Astrocyte (in vitro differentiated cells and primary cell): ENCODE results near the gene SAAL1. TPM values are rescaled to one million over a fixed set of nuclear protein-coding genes. Genes with fewer than 3 reads are reported as not detected.

Experiments used
- DNase-seq: peaks from one replicate; pipeline ENCODE4 v3.0.0-alpha.2; 2010; ENCODE audit warnings: low read depth
- FAIRE-seq: peaks from 2 replicates; lab custom pipeline; 2011; peaks lifted over from hg19 to GRCh38; lab: Jason Lieb, UNC
- H2AFZ ChIP-seq: 2 replicates; pipeline ENCODE4 v1.6.0; 2012; ENCODE audit warnings: low read depth, low read length, inconsistent platforms
- H3K27ac ChIP-seq: 2 replicates; pipeline ENCODE4 v1.5.1; 2011; ENCODE audit warnings: low read depth, low read length, inconsistent platforms
- H3K27me3 ChIP-seq: 2 replicates; pipeline ENCODE4 v1.6.0; 2011; ENCODE audit warnings: low read length, inconsistent platforms; ENCODE audit not compliant: insufficient read depth
- H3K36me3 ChIP-seq: 2 replicates; pipeline ENCODE4 v1.5.1; 2011; ENCODE audit warnings: low read length, inconsistent platforms; ENCODE audit not compliant: insufficient read depth
- H3K4me1 ChIP-seq: 2 replicates; pipeline ENCODE4 v1.5.1; 2011; ENCODE audit warnings: low read length, inconsistent platforms; ENCODE audit not compliant: insufficient read depth
- H3K4me2 ChIP-seq: 2 replicates; pipeline ENCODE4 v1.6.0; 2012; ENCODE audit warnings: low read length, inconsistent platforms
- H3K4me3 ChIP-seq: 2 replicates; pipeline ENCODE4 v1.5.1; 2011; ENCODE audit warnings: low read depth, mild to moderate bottlenecking, low read length, inconsistent platforms; ENCODE audit not compliant: insufficient read depth
- H3K79me2 ChIP-seq: 2 replicates; pipeline ENCODE4 v1.6.0; 2012; ENCODE audit warnings: mild to moderate bottlenecking, low read length, inconsistent platforms; ENCODE audit not compliant: insufficient read depth
- H3K9ac ChIP-seq: 2 replicates; pipeline ENCODE4 v1.6.0; 2012; ENCODE audit warnings: mild to moderate bottlenecking, low read length, inconsistent platforms
- H3K9me3 ChIP-seq: 2 replicates; pipeline ENCODE4 v1.5.1; 2012; ENCODE audit warnings: low read depth, mild to moderate bottlenecking, low read length, inconsistent platforms; ENCODE audit not compliant: insufficient read depth
- H4K20me1 ChIP-seq: 2 replicates; pipeline ENCODE4 v1.6.0; 2012; ENCODE audit warnings: low read length, inconsistent platforms; ENCODE audit not compliant: insufficient read depth
- H3K27ac Mint-ChIP-seq: one replicate; pipeline ENCODE4 v1.8.0; 2021; ENCODE audit warnings: mild to moderate bottlenecking, mixed read lengths; ENCODE audit not compliant: unreplicated experiment
- H3K27me3 Mint-ChIP-seq: one replicate; pipeline ENCODE4 v1.8.0; 2021; ENCODE audit warnings: low read depth, mixed read lengths; ENCODE audit not compliant: unreplicated experiment
- H3K36me3 Mint-ChIP-seq: one replicate; pipeline ENCODE4 v1.8.0; 2021; ENCODE audit warnings: low read depth, mixed read lengths; ENCODE audit not compliant: unreplicated experiment
- H3K4me1 Mint-ChIP-seq: one replicate; pipeline ENCODE4 v1.8.0; 2021; ENCODE audit warnings: low read depth, mixed read lengths; ENCODE audit not compliant: unreplicated experiment
- H3K4me3 Mint-ChIP-seq: one replicate; pipeline ENCODE4 v1.8.0; 2021; ENCODE audit warnings: mild to moderate bottlenecking, moderate library complexity, mixed read lengths; ENCODE audit not compliant: unreplicated experiment
- H3K9me3 Mint-ChIP-seq: one replicate; pipeline ENCODE4 v1.8.0; 2021; ENCODE audit warnings: mild to moderate bottlenecking, mixed read lengths; ENCODE audit not compliant: unreplicated experiment
- EZH2 ChIP-seq: IDR thresholded peaks from 2 replicates; pipeline ENCODE4 v1.6.1; 2012; ENCODE audit warnings: mild to moderate bottlenecking, low read length, inconsistent platforms; ENCODE audit not compliant: insufficient read depth
- total RNA-seq: library from RNA; stranded (reverse); gene quantifications from 2 replicates; pipeline ENCODE4 v1.2.1, GENCODE V29; 2021
- TF ChIP-seq, protein P1 (sequence below): IDR thresholded peaks from 2 replicates; pipeline ENCODE4 v1.5.1; 2011; ENCODE audit warnings: low read depth, mild to moderate bottlenecking, inconsistent platforms, low read length, moderate library complexity; ENCODE audit not compliant: insufficient read depth

The SAAL1 gene
- total RNA-seq, 1 donor from 2014 or later, result 13.1 TPM

DNA sequence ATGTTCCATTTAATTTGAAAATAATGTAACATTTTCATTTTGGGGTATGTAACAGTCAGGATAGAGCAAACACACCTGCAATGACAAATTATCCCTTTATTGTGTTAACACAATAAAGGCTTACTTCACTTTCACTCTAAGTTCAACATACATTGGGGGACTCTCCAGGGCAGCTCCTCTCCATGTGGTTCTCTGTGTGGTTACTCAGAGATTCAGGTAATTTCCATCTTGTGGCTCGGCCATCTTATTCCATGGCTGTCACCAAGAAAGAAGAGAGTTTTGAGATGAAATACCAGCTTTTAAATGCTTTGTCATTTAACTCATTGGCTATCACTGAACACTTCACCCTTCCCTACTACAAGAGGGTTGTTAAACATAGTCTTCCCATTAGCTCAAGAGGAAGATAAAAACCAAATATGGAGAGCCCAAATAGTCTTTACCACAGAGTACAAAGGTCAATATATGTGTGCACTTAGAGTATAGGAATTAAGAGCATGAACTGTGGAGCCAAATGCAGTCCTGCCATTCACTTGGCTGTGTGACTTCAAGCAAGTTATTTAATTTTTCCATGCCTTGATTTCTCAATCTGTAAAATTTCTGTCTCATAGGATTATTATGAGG, 49.2 kb downstream of the SAAL1 start:
- Histone ChIP-seq H3K4me1 (no peaks in the 10 kb centered on the region), H3K4me2 (no peak overlapping the region), H4K20me1 (no peaks in the 10 kb centered on the region), H3K9me3 (no peaks in the 10 kb centered on the region), H3K79me2 (no peaks in the 10 kb centered on the region), H3K9ac (no peak overlapping the region), H3K36me3 (no peaks in the 10 kb centered on the region), H3K4me3 (no peak overlapping the region), H3K27ac (no peak overlapping the region), H2AFZ (no peak overlapping the region), H3K27me3 (no peaks in the 10 kb centered on the region)
- Mint-ChIP-seq H3K4me3 (no peak overlapping the region), H3K27ac (no peak overlapping the region), H3K27me3 (peaks cover 4% of the 10 kb centered on the region), H3K36me3 (no peaks in the 10 kb centered on the region), H3K4me1 (no peaks in the 10 kb centered on the region), H3K9me3 (no peaks in the 10 kb centered on the region)
- DNase-seq (no peak), FAIRE-seq (no peak)
- TF ChIP-seq, protein P1, sequence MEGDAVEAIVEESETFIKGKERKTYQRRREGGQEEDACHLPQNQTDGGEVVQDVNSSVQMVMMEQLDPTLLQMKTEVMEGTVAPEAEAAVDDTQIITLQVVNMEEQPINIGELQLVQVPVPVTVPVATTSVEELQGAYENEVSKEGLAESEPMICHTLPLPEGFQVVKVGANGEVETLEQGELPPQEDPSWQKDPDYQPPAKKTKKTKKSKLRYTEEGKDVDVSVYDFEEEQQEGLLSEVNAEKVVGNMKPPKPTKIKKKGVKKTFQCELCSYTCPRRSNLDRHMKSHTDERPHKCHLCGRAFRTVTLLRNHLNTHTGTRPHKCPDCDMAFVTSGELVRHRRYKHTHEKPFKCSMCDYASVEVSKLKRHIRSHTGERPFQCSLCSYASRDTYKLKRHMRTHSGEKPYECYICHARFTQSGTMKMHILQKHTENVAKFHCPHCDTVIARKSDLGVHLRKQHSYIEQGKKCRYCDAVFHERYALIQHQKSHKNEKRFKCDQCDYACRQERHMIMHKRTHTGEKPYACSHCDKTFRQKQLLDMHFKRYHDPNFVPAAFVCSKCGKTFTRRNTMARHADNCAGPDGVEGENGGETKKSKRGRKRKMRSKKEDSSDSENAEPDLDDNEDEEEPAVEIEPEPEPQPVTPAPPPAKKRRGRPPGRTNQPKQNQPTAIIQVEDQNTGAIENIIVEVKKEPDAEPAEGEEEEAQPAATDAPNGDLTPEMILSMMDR, result no peak
- TF ChIP-seq EZH2, result no peak

DNA sequence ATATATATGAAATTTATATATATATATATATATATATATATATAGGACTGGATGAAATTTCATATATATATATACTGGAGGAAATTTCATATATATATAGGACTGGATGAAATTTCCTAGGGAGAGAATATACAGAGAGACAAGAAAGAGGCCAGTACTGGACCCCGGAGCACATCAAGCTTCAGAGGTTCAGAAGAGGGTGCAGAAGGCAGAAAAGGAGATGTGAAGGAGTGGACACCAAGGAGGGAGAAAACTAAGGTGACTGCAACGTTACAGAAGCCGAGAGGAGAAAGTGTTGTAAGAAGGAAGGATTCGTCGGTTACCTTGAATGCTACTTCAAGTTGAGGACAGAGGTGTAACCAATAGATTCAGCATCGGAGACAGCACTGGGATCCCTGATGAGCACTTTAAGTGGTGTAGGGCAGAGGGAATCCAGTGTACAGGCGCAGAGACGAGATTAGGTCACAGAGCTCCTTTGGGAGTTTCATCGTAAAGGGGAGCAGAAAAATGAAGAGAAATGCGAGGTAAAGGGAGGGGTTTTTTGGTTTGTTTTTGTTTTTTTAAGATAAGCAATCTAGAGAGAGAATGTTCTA, 51.3 kb downstream of the SAAL1 start:
- H3K9me3 Mint-ChIP-seq, result no peaks in the 10 kb centered on the region

More for the DNA sequence above, 51.3 kb downstream of the SAAL1 start:
- Histone ChIP-seq H3K27me3 (no peaks in the 10 kb centered on the region), H3K4me1 (no peaks in the 10 kb centered on the region), H3K79me2 (no peaks in the 10 kb centered on the region), H3K4me2 (no peak overlapping the region), H3K27ac (no peak overlapping the region), H3K9ac (no peak overlapping the region), H3K36me3 (no peaks in the 10 kb centered on the region), H2AFZ (no peak overlapping the region), H3K4me3 (no peak overlapping the region), H3K9me3 (no peaks in the 10 kb centered on the region), H4K20me1 (no peaks in the 10 kb centered on the region)
- H3K4me3 Mint-ChIP-seq, result no peak overlapping the region
- H3K27ac Mint-ChIP-seq, result no peak overlapping the region
- H3K27me3 Mint-ChIP-seq, result peaks cover 4% of the 10 kb centered on the region
- no peaks in the 10 kb centered on the region for H3K36me3 Mint-ChIP-seq
- no peak for TF ChIP-seq EZH2
- TF ChIP-seq, protein P1, result no peak
- FAIRE-seq, result no peak
- no peak for DNase-seq
- H3K4me1 Mint-ChIP-seq, result no peaks in the 10 kb centered on the region
